GM18508 (cell line): ENCODE data around the gene MPI.
A peak's percentile ranks its signal among the peaks of the same experiment; 100 is the strongest.

Experiments used
- ATAC-seq: cut with Tn5 transposase; IDR thresholded peaks from one replicate; pipeline ENCODE4 v1.9.1; 2021; ENCODE audit warnings: moderate number of reproducible peaks; ENCODE audit not compliant: insufficient read depth, unreplicated experiment

Gene MPI, protein sequence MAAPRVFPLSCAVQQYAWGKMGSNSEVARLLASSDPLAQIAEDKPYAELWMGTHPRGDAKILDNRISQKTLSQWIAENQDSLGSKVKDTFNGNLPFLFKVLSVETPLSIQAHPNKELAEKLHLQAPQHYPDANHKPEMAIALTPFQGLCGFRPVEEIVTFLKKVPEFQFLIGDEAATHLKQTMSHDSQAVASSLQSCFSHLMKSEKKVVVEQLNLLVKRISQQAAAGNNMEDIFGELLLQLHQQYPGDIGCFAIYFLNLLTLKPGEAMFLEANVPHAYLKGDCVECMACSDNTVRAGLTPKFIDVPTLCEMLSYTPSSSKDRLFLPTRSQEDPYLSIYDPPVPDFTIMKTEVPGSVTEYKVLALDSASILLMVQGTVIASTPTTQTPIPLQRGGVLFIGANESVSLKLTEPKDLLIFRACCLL

DNA sequence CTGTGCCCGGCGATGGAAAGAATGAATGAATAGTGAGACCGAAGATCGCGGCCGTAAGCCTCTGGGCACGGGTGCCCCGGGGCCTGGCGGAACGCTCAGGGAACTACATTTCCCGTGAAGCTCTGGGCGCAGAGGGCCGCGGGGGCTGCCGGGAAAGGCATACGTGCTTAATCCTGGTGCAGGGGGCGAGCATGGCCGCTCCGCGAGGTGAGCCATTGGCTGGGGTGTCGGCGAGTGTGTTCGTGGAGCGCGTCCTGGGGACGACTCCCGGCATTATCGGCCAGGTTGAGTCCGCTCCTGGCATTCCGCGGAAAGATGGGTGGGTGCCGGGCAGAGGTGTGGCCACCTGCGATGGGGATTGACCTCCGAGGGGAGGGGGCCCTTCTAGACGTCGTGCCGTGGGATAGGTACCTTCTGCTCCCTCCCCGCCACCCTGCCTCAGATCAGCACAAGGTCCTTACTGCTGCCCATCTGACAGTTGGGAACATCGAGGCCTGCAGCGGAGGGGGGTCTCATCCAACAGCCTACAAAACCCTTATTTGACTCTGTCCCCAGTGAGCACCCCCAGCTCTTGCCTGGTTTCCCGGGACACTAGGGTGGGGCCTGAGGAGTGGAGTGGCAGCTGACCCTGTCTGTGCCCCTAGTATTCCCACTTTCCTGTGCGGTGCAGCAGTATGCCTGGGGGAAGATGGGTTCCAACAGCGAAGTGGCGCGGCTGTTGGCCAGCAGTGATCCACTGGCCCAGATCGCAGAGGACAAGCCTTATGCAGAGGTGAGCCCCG is at the start of gene MPI:
MPI (plus strand) TSS at position 160 of the 782 bp plus-strand sequence; CDS start at position 192, 32 bp downstream.
- ATAC-seq: no peak

DNA sequence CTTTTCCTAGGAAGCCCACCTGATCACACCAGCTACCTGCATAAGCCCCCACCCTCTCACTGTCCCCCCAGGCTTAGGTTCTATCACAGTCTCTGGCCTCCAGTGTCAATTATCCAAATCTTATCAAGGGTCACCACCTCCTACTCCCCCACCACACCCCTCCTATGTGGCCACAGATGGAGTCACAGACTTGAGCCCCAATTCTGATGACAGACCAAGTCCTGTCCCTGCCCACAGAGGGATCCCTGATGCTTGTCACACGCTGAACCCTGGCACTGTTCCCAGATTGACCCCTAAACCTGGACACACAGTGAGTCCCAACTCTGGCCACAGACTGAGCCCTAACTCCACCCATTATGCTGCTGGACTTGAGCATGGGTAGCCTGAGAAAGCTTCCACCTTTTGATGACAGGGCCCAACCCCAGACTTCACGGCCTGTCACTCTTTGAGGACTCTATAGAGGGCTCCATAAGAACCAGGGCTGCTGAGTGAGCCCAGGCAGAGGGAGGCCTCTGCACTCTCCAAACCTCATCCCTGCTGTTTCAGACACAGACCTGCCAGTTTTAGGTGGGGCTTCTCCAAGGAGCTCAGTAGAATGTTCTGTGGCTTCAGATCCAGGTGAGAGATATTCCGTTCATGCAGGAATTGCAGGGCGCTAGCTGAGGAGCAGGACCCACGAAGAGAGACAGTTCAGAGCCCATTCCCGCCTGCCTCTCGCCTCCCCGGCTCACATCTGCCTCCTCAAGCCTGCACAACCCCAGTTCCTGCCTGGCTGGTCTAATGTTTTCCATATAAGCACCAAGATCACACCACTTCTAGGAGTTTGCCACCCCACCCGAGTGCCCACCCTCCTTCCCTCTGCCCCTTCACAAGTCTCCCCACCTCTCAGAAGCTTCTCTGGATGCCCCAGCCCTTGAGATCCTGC is 48.7 kb upstream of the MPI start:
- ATAC-seq: no peak

DNA sequence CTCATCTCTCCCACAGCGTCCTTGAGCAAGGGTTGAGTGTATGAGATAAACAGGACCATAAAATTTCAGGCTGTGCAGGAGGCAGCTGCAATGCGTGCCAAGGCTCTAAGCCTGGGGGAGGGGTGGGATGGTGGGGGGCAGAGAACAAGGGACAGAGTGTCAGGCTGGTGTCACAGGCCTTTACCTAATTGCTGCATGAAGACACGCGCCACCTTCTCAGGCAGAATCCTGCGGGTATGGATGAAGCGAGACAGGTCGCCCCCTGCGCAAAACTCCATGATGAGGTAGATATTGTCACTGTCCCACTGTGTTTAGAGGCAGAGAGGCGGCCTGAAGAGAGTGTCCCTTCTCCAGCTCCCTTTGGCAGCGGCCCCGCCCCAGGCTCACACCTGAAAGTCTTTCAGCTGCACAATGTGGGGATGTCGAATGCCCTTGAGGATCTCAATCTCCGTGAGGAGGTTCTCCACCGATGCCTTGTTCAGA is 47.9 kb upstream of the MPI start:
- no peak for ATAC-seq

DNA sequence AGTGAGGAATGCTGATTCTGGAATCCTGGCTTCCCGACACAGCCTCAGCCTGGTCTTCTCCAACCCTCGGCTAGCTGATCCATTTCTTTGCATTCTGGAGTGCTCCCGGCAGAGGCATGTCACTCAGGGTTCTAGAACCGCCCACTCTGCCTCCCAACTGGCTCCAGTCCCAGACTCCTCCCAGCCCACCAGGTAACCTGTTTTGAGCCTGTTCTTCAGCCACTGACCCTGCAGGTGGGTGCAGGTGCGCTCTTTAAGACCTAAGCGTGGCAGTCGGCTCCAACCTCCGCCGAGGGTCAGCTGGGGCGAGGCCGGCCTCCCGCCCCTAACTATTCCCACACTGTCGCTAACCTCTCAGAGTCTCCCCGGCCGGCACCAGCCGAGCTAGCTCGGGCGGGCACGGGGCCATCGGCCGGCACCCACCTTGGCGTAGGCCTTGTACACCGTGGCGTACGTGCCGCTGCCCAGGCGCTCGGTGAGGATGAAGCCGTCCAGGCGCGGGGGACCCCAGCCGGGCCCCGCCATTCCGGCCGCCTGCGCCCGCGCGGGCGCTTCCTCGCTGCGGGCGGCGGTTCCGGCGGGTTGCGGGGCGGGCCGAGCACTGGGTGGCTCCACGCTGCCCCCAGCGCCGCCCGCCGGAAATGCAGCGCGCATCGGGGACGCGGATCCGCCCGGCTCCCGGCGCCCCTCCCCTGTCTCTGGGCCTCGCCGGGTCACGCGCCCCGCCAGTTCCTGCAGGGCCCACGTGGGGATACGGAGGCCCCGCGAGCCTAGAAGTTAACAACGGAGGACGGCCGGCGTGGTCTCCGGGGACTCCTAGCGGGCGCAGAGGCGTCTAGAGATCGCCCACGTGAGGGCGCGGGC is 47.0 kb upstream of the MPI start, which contains the start of gene ULK3:
ULK3 (minus strand) TSS at position 576 of the 864 bp plus-strand sequence; CDS start at position 525, 51 bp downstream.
- no peak for ATAC-seq

DNA sequence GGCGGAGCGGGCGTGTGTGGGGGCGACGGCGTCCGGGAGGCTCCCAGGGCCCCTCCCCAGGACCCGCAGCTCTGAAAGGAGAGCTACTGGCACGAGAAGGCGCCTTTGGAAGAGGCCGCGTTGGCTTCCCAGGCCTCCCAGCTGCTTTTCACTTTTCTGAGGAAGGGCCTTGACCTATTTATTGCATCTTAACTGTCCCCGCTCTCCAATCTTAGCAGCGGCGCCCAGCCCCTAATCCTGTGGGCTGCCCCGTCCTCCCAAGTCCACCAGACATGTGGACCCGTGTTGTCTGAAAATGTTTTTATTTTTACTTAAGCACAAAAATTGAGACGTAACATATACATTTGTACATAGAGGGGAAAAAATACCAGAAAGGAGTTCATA is 46.4 kb upstream of the MPI start:
- ATAC-seq: no peak

DNA sequence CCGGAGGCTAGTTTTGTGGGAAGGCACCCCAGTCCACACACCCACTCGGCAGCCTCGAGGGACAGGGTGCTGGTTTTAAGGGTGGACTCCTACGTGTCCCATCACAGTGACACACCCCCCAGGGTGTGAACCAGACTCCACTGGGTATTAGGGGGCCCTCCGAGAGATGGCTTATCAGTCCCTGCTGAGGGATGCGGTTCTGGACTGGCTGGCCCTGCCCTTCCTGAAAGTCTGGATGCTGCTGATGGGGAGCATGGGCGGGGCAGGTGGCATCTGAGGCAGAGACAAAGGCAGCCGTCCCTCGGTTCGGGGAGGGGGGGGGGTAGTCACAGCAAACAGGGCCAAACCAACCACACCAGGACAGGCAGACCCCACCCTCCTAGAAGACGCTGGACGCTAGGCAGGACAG is 45.9 kb upstream of the MPI start:
- no peak for ATAC-seq

DNA sequence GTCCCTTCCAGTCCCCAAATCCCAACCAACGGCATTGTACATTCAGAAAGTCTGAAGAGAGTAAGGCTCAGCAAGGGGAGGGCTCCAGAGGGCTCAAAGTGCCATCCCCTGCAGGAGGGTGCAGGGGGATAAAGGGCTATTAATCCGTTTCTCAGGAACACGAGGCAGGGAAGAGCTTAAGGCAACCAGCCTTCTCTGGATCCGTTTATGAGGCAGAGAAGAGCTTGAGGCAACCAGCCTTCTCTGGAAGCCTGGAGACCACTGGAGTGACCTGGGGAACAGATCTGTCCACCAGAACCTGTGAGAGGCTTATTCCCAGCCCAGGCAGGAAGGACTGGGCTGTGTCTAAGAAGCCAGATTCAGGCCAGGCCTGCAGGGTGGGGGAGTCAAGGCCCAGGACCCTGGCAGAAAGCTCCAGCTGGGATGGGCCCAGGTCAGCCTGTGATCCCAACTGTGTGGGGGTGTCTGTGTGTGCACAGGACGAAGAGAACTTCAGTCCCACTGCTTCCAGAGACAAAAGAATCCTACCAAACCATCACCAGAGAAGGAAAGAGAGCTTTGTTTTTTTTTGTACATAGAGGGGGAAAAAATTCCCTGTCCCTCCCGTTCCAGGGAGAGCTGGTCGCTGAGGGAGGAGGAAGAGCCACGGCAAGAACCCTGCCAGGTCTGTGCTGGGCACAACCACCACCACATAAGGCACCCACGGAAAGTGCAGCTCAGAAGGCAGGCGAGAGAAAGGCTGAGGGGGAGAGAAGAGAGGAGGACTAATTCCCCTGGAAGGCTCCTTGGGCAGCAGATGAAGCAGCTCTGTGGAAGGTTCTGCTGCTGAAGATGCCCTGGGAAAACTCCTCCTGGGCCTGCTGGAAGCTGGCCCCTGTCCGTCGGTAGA is 45.3 kb upstream of the MPI start:
- no peak for ATAC-seq

DNA sequence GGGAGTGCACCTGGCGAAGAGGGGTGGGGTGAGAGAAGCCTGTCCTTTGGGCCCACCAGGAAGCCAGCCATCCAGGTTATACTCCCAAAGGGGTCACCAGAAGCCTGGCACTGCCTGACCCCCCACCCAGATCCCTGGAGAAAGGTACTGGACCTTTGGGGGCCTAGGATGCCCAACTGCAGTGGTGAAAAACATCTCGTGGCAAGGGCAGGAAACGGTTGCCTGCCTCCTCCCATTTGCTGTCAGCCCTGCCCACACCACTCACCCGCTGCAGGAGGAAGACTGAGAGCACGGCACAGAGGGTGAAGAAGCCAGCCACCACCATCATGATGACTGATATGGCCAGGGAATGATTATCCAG is 44.7 kb upstream of the MPI start:
- ATAC-seq: no peak

DNA sequence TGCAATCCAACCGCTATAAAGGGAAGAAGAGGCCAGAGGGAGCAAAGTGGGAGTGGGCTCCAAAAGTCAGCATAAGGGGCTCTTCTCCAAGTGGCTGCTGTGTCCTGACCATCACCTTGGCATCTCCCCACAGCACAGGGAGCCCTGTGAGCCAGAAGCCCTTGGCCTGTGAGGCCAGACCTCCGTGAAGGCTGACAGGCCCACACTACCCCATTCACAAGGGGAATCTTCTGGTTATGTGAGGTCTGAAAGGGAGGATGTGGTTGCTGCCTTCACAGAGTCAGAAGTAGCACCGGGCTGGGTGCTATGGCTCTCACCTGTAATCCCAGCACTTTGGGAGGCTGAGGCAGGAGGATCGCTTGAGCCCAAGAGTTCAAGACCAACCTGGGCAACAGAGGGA is 44.3 kb upstream of the MPI start:
- ATAC-seq: no peak

DNA sequence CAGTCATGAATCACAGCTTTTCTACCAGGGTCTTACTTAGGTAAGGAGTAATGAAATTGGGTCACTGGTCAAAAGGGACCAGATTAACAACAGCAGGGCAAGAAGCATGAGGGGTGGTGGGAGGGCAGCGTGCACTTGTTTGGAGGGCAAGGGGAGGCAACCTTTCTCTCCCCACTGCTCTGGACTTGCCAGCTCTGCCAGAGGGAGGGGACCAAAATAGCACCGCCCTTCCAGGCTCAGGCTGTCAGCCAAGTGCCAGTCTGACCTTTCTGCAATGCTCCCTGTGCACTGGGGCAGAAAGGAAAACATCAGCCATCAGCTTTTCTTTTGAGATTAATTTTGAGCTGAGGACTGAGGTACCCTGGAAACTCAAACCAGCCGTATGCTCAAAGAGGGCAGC is 42.4 kb upstream of the MPI start:
- ATAC-seq: no peak

DNA sequence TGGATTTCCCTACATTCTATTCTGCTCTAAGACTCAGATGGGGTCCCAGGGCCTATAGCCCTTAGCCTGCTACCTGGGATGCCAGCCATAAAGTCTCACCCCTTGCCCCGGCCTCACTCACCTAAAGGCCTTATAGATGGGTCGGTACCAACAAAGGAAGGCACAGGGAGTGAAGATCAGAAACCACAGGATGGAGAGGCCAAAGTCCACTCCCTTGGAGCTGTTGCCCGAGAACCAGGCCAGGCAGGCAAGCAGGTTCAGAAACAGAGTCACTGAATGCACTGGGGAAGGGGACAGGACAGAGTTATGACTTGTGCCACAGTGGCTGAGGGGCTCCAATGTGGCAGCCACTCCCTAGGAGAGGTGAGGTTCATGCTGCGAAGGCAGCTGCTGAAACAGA is 39.4 kb upstream of the MPI start:
- no peak for ATAC-seq

DNA sequence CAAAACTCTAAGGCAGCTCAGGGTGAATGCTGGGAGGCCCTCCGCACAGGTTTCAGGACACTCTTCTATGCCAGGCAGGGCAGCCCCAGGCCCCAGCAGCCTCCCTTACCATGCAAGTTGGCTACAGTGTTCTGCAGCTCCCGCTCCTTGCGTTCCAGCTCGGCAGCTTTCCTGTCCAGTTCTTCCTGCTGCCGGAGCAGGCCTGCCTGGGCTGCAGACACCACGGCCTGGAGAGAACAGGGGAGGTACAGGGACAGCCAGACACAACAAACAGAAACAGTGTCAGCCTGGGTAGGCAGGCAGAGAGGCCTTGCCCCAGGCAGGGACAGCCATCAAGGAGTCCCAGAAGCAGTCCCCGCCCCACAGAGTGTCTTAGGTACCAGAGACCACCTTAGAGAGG is 37.9 kb upstream of the MPI start:
- ATAC-seq: no peak

DNA sequence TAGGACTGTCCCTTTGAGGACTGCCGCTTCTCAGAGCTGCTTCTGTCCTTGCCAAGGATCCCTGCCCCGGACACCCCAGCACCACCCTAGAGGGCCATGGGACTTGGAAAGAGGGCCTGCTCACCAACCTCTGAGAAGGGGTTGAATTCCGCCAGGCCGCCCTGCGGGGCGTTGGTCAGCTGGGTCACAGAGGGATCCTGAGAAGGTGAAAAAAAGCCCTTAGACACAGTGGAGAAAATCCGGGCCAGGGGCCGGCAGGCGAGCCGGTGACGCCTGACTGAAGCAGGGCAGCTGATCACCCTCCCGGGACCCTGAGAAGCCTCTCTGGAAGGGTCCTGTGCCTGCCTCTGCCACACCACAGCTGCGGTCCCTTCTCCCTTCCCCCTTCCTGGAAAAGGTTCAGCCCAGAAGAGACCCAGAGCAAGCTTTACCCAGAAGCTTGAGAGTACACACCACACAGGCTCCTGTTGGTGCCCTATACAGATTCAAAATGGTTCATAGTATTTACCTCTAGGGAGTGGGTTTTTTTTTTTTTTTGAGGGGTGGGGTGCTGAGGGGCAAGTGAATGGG is 35.3 kb upstream of the MPI start:
- ATAC-seq: no peak

DNA sequence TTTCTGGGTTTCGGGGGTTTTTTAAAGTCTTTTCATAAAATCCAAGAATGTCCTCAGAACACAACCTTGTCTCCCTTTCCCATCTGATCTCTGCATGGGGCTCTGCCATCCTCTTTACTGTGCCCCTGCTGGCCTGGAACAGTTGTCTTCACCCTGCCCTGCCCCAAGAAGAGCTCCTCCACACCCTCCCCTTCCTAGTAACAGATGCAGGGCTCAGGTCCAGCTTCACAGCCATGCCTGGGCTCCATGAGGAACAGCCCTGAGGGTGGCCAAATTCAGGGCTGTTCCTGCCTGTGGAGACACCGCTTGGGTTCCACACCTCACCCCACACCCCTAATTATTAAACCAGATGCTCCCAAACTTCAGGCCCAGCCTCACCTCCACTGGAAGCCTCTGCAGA is 34.0 kb upstream of the MPI start:
- ATAC-seq: no peak

DNA sequence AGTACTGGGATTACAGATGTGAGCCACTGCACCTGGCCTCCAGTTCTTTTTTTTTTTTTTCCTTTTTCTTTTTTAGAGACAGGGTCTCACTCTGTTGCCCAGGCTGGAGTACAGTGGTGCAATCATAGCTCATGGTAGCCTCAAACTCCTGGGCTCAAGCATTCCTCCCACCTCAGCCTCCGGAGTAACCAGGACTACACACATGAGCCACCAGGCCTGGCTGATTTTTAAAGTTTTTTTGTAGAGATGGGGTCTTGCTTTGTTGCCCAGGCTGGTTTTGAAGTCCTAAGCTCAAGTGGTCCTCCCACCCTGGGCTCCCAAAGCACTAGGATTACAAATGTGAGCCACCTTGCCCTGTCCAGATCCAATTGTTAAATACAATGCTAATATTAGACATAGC is 33.3 kb upstream of the MPI start:
- no peak for ATAC-seq

DNA sequence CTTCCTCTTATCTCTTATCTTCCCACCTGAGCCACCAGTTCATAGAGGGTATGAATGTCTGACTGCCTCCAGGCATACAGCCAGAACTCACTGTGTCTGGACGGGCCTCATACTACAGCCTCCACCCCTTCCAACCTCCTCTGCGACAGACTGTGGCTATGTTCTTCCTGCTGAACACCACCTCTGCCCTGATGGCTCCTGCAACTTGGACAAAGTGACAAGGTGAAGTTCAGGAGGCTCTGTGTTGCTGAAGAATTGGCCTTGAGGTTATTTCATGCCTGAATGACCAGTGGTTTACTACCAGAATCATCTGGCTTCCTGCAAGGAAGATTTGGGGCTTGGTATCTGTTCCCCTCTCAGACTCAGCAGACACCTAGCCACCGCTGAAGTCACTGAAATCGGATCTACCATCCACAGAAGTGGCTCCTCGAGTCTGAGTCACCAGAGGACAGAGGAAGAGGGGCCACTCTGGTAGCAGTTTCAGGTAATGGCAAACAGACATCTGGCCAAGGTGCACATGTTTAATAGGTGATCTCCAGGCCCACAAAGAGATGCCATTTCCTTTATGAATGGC is 32.7 kb upstream of the MPI start:
- peak; percentile 62 for ATAC-seq

DNA sequence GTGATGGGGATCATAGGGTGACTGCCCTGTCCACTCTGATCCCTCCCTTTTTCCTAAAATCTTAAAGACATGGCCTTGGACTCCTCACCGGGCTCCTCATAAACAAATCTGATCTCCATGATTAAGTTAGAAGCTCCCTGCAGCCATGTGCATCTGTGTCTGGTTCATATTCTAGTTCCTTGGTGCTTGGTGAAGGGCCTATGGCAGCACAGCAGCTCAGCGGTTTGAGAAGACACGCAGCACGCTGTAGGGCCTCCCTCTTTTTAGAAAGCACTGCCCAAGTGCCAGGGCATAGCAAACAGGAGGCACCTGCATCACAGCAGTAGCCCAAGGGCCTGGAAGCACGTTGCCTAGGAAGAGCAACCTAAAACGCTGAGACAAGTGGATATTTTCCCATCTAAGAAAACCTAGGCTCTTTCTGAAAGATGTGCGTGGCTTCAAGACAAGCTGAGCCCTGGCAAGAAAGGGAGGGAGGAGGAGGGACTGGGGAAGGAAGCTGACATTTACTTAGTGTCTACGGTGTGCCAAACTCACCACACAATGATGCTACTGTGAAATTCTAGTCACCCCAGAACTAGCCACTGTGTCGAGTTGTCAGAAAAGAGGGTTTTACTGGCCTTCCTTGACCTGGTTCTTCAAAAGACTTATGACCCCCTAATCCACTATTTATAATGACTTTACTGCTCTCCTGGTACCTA is 32.0 kb upstream of the MPI start:
- peak; percentile 17 for ATAC-seq
